GM23338 (cell line): Measurements from ENCODE around the gene ZFR2. TPM values are rescaled to one million over a fixed set of nuclear protein-coding genes. Genes with fewer than 3 reads are reported as not detected.

ENCODE experiments used
- ATAC-seq: fragments of 200-7000 bp; cut with Tn5 transposase; 3 replicates; pipeline ENCODE4 v1.9.1; 2020
- DNase-seq: peaks from one replicate; pipeline ENCODE4 v3.0.0-alpha.2; 2015; ENCODE audit warnings: low spot score
- H2AFZ ChIP-seq: fragments of 200-600 bp; sonication (generic); 2 replicates; pipeline ENCODE4 v1.8.0; 2016; ENCODE audit warnings: antibody characterized with exemption, mild to moderate bottlenecking, moderate library complexity
- H3F3A ChIP-seq: fragments of 200-600 bp; sonication (generic); replicated peaks from 2 replicates; pipeline ENCODE4 v1.8.0; 2017; ENCODE audit warnings: antibody characterized with exemption, mixed run types, low read depth
- H3K27ac ChIP-seq: fragments of 200-600 bp; sonication (generic); 2 replicates; pipeline ENCODE4 v1.6.1; 2016; ENCODE audit warnings: low read depth
- H3K27me3 ChIP-seq: fragments of 200-600 bp; sonication (generic); 2 replicates; pipeline ENCODE4 v1.8.0; 2016; ENCODE audit warnings: mild to moderate bottlenecking, mixed run types, moderate library complexity; ENCODE audit not compliant: insufficient read depth
- H3K36me3 ChIP-seq: fragments of 200-600 bp; sonication (generic); 2 replicates; pipeline ENCODE4 v1.8.0; 2016; ENCODE audit warnings: mild to moderate bottlenecking; ENCODE audit not compliant: insufficient read depth
- H3K4me1 ChIP-seq: fragments of 200-600 bp; sonication (generic); 2 replicates; pipeline ENCODE4 v1.8.0; 2016; ENCODE audit warnings: mild to moderate bottlenecking, moderate library complexity; ENCODE audit not compliant: insufficient read depth
- H3K4me2 ChIP-seq: fragments of 200-600 bp; sonication (generic); 2 replicates; pipeline ENCODE4 v1.7.1; 2017; ENCODE audit warnings: mixed run types
- H3K4me3 ChIP-seq: fragments of 200-600 bp; sonication (generic); 2 replicates; pipeline ENCODE4 v1.6.1; 2016; ENCODE audit warnings: mixed run types
- H3K79me2 ChIP-seq: fragments of 200-600 bp; sonication (generic); replicated peaks from 2 replicates; pipeline ENCODE4 v1.8.0; 2017; ENCODE audit warnings: mild to moderate bottlenecking; ENCODE audit not compliant: insufficient read depth
- H3K9me2 ChIP-seq: fragments of 200-600 bp; sonication (generic); 2 replicates; pipeline ENCODE4 v1.8.0; 2017; ENCODE audit not compliant: insufficient read depth
- H4K20me1 ChIP-seq: fragments of 200-600 bp; sonication (generic); replicated peaks from 2 replicates; pipeline ENCODE4 v1.8.0; 2017; ENCODE audit warnings: mild to moderate bottlenecking; ENCODE audit not compliant: insufficient read depth
- H3K27ac Mint-ChIP-seq: 2 replicates; pipeline ENCODE4 v1.8.0; 2020; ENCODE audit warnings: inconsistent platforms, mild to moderate bottlenecking, moderate library complexity, mixed read lengths
- H3K27me3 Mint-ChIP-seq: 3 replicates; pipeline ENCODE4 v1.8.0; 2022; ENCODE audit warnings: low read depth, mild to moderate bottlenecking, moderate library complexity, mixed read lengths, inconsistent platforms; ENCODE audit not compliant: insufficient read depth, poor library complexity
- H3K36me3 Mint-ChIP-seq: 3 replicates; pipeline ENCODE4 v1.8.0; 2021; ENCODE audit warnings: low read depth, mild to moderate bottlenecking, inconsistent platforms, moderate library complexity, mixed read lengths
- H3K4me1 Mint-ChIP-seq: 3 replicates; pipeline ENCODE4 v1.8.0; 2020; ENCODE audit warnings: mild to moderate bottlenecking, inconsistent platforms, mixed read lengths
- H3K4me3 Mint-ChIP-seq: 3 replicates; pipeline ENCODE4 v1.8.0; 2021; ENCODE audit warnings: moderate library complexity, mild to moderate bottlenecking, inconsistent platforms, mixed read lengths
- H3K9me3 Mint-ChIP-seq: 3 replicates; pipeline ENCODE4 v1.8.0; 2020; ENCODE audit warnings: moderate library complexity, mild to moderate bottlenecking, inconsistent platforms, mixed read lengths
- CREB1 ChIP-seq: fragments of 250-450 bp; sonication (Bioruptor Pico); IDR thresholded peaks from 2 replicates; pipeline ENCODE4 v1.5.0; 2020; ENCODE audit warnings: low read depth, mild to moderate bottlenecking, moderate library complexity
- EZH2 ChIP-seq: fragments of 200-600 bp; sonication (generic); IDR thresholded peaks from one replicate; pipeline ENCODE4 v1.8.0; 2017; ENCODE audit warnings: antibody characterized with exemption, mild to moderate bottlenecking, low read depth; ENCODE audit not compliant: unreplicated experiment
- JUNB ChIP-seq: IDR thresholded peaks from one replicate; pipeline ENCODE4 v1.6.1; 2016; ENCODE audit warnings: antibody characterized with exemption; ENCODE audit not compliant: unreplicated experiment
- NANOG ChIP-seq: IDR thresholded peaks from 2 replicates; pipeline ENCODE4 v1.6.1; 2016; ENCODE audit warnings: antibody characterized with exemption, borderline replicate concordance
- STAT1 ChIP-seq: IDR thresholded peaks from one replicate; pipeline ENCODE4 v1.6.1; 2016; ENCODE audit warnings: antibody characterized with exemption; ENCODE audit not compliant: unreplicated experiment
- ZNF114 ChIP-seq: fragments of 250-450 bp; sonication (Bioruptor Pico); IDR thresholded peaks from 2 replicates; pipeline ENCODE4 v1.5.0; 2020; ENCODE audit warnings: mild to moderate bottlenecking, moderate library complexity
- ZNF331 ChIP-seq: fragments of 250-450 bp; sonication (Bioruptor Pico); IDR thresholded peaks from 2 replicates; pipeline ENCODE4 v1.5.0; 2020; ENCODE audit warnings: low read depth, mild to moderate bottlenecking, moderate library complexity
- polyA plus RNA-seq: library from polyadenylated mRNA; unstranded; fragments of >200 nt; fragmentation: Nextera tagmentation; extraction: Ambion mirVana; gene quantifications from 2 replicates; pipeline ENCODE4 v1.2.1, GENCODE V29; 2016
- total RNA-seq: library from RNA; depleted of rRNA; stranded (reverse); fragments of >200 nt; shearing (Covaris generic); gene quantifications from 2 replicates; pipeline ENCODE4 v1.2.3, GENCODE V29; 2014
- TF ChIP-seq, protein P1 (sequence below): fragments of 250-450 bp; sonication (Bioruptor Pico); IDR thresholded peaks from 2 replicates; pipeline ENCODE4 v1.5.0; 2020; ENCODE audit warnings: mild to moderate bottlenecking, moderate library complexity
- TF ChIP-seq, protein P2 (sequence below): IDR thresholded peaks from 2 replicates; pipeline ENCODE4 v1.6.1; 2016; ENCODE audit warnings: antibody characterized with exemption

The ZFR2 gene
- total and polyA plus RNA-seq, 2 experiments from 2014 or later: 15.8 to 31.3 TPM

DNA sequence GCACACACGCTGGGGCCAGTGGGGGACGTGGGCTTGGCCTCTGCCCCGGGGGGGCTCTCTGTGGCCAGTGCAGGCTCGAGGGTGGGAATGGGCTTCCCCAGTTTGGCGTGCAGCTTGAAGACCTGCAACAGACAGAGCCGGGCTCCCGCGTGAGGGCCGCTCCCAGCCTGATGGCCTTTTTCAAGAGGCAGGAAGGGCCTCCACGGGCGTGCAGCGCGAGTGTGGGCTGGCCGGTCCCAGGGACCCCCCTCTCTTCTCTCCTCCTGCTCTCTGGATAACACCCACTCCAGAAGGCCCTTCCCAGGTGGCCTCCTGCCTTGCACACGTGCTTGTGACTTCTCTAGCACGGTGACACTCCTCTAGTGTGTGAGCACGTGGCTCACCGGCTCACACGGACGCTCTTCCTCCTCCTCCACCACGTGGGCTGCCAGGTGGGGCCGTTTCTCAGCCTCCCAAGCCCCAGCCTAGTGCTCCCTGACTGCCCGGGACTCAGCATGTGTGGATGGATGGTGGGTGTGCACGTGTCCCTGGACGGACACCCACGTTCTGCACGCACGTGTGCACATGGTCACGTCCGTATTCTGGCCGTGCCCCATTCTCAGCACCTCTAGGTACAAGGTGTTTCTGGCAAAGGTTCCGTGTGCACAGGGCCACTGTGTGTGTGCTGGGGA is 43.4 kb downstream of the ZFR2 start (continued):
- TF ChIP-seq, protein P1, sequence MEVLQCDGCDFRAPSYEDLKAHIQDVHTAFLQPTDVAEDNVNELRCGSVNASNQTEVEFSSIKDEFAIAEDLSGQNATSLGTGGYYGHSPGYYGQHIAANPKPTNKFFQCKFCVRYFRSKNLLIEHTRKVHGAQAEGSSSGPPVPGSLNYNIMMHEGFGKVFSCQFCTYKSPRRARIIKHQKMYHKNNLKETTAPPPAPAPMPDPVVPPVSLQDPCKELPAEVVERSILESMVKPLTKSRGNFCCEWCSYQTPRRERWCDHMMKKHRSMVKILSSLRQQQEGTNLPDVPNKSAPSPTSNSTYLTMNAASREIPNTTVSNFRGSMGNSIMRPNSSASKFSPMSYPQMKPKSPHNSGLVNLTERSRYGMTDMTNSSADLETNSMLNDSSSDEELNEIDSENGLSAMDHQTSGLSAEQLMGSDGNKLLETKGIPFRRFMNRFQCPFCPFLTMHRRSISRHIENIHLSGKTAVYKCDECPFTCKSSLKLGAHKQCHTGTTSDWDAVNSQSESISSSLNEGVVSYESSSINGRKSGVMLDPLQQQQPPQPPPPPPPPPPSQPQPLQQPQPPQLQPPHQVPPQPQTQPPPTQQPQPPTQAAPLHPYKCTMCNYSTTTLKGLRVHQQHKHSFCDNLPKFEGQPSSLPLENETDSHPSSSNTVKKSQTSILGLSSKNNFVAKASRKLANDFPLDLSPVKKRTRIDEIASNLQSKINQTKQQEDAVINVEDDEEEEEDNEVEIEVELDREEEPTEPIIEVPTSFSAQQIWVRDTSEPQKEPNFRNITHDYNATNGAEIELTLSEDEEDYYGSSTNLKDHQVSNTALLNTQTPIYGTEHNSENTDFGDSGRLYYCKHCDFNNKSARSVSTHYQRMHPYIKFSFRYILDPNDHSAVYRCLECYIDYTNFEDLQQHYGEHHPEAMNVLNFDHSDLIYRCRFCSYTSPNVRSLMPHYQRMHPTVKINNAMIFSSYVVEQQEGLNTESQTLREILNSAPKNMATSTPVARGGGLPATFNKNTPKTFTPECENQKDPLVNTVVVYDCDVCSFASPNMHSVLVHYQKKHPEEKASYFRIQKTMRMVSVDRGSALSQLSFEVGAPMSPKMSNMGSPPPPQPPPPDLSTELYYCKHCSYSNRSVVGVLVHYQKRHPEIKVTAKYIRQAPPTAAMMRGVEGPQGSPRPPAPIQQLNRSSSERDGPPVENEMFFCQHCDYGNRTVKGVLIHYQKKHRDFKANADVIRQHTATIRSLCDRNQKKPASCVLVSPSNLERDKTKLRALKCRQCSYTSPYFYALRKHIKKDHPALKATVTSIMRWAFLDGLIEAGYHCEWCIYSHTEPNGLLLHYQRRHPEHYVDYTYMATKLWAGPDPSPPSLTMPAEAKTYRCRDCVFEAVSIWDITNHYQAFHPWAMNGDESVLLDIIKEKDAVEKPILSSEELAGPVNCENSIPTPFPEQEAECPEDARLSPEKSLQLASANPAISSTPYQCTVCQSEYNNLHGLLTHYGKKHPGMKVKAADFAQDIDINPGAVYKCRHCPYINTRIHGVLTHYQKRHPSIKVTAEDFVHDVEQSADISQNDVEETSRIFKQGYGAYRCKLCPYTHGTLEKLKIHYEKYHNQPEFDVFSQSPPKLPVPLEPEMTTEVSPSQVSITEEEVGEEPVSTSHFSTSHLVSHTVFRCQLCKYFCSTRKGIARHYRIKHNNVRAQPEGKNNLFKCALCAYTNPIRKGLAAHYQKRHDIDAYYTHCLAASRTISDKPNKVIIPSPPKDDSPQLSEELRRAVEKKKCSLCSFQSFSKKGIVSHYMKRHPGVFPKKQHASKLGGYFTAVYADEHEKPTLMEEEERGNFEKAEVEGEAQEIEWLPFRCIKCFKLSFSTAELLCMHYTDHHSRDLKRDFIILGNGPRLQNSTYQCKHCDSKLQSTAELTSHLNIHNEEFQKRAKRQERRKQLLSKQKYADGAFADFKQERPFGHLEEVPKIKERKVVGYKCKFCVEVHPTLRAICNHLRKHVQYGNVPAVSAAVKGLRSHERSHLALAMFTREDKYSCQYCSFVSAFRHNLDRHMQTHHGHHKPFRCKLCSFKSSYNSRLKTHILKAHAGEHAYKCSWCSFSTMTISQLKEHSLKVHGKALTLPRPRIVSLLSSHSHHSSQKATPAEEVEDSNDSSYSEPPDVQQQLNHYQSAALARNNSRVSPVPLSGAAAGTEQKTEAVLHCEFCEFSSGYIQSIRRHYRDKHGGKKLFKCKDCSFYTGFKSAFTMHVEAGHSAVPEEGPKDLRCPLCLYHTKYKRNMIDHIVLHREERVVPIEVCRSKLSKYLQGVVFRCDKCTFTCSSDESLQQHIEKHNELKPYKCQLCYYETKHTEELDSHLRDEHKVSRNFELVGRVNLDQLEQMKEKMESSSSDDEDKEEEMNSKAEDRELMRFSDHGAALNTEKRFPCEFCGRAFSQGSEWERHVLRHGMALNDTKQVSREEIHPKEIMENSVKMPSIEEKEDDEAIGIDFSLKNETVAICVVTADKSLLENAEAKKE (CRISPR knock-in tag): no peak
- TF ChIP-seq, protein P2, sequence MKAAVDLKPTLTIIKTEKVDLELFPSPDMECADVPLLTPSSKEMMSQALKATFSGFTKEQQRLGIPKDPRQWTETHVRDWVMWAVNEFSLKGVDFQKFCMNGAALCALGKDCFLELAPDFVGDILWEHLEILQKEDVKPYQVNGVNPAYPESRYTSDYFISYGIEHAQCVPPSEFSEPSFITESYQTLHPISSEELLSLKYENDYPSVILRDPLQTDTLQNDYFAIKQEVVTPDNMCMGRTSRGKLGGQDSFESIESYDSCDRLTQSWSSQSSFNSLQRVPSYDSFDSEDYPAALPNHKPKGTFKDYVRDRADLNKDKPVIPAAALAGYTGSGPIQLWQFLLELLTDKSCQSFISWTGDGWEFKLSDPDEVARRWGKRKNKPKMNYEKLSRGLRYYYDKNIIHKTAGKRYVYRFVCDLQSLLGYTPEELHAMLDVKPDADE: no peak
- no peak for TF ChIP-seq ZNF331 (CRISPR knock-in tag)

DNA sequence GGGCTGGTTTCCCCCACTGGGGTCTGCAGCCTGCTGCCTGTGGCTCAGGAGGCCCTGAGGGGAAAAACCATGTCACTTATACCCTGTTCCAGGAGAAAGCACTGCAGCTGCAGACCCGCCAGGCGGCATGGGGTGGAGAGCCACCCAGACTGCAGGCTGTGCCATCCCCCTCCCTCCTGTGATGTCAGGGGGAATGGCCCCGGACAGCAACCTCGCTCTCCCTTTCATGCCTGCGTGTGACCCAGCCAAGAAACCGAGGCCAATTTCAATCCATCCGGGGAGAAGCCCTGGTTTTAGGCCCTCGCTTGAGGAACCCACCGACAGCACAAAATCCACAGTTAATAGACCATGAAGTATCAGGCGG is 45.5 kb downstream of the ZFR2 start:
- Mint-ChIP-seq H3K4me1 (no peaks in the 10 kb centered on the region), H3K27ac (no peak overlapping the region), H3K4me3 (no peak overlapping the region), H3K36me3 (no peaks in the 10 kb centered on the region), H3K27me3 (peaks cover 15% of the 10 kb centered on the region), H3K9me3 (no peaks in the 10 kb centered on the region)
- no peak overlapping the region for H3K27ac ChIP-seq
- H2AFZ ChIP-seq: no peak overlapping the region
- H3K36me3 ChIP-seq: no peaks in the 10 kb centered on the region
- no peak overlapping the region for H3K4me2 ChIP-seq
- DNase-seq: no peak
- ATAC-seq: no peak
- no peaks in the 10 kb centered on the region for H4K20me1 ChIP-seq
- H3K27me3 ChIP-seq: 0 out of 2 replicates have a peak, but pooled peaks cover 6% of the 10 kb centered on the region
- H3K4me3 ChIP-seq: no peak overlapping the region
- no peaks in the 10 kb centered on the region for H3K4me1 ChIP-seq
- H3K9me2 ChIP-seq: no peaks in the 10 kb centered on the region
- H3K79me2 ChIP-seq: no peaks in the 10 kb centered on the region
- H3F3A ChIP-seq: 0 out of 2 replicates have a peak, but pooled peaks cover 2% of the 10 kb centered on the region
- TF ChIP-seq CREB1 (no peak), STAT1 (no peak), ZNF114 (no peak), JUNB (no peak), NANOG (no peak), EZH2 (no peak)
- TF ChIP-seq, protein P1 (CRISPR knock-in tag): no peak
